ENCODE results near the gene MAPKBP1.
A peak's percentile ranks its signal among the peaks of the same experiment; 100 is the strongest.
"Not testable (repeated sequence)": the region's sequence is repeated elsewhere in the genome, so short reads cannot be mapped to it uniquely, and the experiment has no call there.

MAPKBP1 gene, protein sequence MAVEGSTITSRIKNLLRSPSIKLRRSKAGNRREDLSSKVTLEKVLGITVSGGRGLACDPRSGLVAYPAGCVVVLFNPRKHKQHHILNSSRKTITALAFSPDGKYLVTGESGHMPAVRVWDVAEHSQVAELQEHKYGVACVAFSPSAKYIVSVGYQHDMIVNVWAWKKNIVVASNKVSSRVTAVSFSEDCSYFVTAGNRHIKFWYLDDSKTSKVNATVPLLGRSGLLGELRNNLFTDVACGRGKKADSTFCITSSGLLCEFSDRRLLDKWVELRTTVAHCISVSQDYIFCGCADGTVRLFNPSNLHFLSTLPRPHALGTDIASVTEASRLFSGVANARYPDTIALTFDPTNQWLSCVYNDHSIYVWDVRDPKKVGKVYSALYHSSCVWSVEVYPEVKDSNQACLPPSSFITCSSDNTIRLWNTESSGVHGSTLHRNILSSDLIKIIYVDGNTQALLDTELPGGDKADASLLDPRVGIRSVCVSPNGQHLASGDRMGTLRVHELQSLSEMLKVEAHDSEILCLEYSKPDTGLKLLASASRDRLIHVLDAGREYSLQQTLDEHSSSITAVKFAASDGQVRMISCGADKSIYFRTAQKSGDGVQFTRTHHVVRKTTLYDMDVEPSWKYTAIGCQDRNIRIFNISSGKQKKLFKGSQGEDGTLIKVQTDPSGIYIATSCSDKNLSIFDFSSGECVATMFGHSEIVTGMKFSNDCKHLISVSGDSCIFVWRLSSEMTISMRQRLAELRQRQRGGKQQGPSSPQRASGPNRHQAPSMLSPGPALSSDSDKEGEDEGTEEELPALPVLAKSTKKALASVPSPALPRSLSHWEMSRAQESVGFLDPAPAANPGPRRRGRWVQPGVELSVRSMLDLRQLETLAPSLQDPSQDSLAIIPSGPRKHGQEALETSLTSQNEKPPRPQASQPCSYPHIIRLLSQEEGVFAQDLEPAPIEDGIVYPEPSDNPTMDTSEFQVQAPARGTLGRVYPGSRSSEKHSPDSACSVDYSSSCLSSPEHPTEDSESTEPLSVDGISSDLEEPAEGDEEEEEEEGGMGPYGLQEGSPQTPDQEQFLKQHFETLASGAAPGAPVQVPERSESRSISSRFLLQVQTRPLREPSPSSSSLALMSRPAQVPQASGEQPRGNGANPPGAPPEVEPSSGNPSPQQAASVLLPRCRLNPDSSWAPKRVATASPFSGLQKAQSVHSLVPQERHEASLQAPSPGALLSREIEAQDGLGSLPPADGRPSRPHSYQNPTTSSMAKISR (N-terminal part only)

DNA sequence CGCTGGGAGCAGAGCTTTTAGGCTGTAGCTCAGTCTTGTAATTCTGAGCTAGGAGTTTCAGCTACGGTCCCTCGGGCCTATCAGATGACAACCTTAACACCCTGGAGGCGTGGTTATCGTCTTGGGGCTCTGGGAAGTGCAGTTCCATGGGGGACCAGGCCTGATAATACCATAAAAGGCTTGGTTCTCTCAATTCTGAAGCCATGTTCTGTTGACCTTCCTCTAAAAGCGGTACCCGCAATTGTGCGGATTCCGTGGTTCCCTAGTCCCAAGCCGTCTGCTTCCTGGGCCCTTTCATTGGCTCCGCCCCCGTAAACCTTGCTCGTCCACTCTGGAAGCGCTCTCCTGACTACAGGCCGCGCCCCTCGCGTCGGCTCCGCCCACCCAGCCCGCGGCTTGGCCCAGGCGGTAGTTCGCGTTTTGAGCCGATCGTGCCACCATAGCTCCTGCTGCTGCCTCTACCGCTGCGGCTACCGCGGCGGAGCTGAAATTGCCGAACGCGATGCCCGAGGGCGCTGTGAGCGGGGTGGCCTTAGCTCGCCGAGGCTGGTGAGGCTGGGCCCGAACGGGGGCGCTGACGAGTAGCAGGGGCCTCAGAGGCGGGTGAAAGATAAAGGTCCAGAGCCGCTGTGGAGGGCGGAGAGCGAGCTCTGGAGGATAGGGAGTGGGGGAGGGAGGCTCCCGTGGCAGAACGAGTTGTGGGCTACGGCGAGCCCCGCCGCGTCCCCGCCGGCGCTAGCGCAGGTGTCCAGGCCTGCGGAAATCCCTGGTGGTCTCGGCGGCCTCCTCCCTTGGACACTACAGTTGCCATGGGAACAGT lies at the start of gene MAPKBP1:
Gene MAPKBP1, plus strand, starts transcription at position 423 of the 820 bp plus-strand sequence. CDS start 792 bp downstream, outside the sequence.
- DNase-seq, result peak; percentile 70

DNA sequence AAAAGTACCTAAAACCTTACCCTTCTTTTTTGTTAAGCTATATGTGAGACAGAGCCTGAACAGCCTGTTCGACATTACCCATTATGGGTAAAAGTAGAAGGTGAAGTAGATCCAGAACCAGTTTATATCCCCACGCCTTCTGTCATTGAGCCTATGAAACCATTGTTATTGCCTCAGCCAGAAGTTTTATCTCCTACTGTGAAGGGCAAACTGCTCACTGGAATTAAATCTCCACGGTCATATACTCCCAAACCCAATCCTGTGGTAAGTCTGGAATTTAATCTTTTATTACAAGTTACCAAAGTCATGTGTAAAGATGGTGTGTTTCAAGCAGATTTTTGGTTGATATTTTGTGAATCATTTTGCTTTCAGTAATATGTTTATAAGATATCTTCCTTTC lies 47.1 kb upstream of the MAPKBP1 start:
- DNase-seq, result no peak

DNA sequence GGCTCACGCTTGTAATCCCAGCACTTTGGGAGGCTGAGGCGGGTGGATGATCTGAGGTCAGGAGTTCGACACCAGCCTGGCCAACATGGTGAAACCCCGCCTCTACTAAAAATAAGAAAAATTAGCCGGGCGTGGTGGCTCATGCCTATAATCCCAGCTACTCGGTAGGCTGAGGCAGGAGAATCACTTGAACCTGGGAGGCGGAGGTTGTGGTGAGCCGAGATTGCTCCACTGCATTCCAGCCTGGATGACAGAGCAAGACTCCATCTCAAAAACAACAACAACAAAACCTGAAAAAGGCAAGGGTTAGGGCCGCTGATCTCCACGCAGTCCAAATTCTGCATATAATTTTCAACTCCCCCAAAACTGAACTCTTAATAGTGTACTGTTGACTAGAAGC lies 46.2 kb upstream of the MAPKBP1 start:
- not testable (repeated sequence) for DNase-seq

DNA sequence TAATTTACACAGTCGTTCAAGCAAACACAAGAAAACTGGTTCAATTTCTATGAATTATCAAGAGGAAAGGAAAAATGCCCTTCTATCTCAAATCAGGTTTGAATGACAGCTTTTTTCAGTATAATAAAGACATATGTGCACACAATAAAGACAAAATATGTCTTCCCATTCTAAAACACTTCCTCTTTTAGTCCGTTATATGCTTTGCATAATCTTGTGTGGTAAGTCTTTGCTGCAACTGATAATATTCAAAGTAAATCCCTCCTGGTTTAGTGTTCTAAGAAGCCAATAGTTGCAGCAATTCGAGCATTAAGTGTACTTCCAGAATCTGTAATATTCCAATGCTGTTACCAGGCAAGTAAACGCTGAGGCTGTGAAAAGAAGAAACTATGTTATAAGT lies 43.7 kb upstream of the MAPKBP1 start:
- DNase-seq, result no peak

DNA sequence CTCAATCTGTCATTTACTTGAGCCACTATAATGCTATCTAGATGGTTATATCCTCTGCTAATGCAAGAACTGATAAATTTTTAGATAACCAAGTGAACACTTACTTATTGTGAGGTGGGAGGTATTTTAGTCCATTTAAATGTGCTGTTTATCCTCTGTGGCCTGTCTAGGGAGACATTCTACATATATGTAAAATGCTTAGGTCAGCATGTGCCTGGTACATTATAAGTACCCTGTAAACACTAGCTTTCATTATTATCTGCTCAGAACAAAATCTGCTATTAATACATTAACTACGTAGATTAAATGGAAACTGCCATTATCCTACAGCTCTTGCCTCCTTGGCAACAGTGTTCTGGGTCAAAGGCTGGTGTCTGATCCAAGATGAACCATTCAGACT lies 41.8 kb upstream of the MAPKBP1 start:
- no peak for DNase-seq

DNA sequence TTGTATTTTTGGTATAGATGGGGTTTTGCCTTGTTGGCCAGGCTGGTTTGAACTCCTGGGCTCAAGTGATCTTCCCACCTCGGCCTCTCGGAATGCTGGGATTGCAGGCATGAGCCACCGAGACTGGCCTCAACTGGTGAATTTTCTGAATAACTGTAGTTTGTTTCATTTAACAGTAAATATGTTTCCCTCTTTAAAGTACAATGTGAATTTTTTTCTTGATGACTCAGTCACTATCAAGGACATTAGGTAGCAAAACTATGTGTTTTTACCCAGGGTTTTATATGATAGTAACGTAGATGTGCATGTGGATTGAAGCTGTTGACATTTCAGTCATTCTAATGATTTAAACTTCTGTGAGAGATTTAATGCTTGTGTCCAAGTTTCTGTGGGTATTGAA lies 40.2 kb upstream of the MAPKBP1 start:
- DNase-seq, result no peak

DNA sequence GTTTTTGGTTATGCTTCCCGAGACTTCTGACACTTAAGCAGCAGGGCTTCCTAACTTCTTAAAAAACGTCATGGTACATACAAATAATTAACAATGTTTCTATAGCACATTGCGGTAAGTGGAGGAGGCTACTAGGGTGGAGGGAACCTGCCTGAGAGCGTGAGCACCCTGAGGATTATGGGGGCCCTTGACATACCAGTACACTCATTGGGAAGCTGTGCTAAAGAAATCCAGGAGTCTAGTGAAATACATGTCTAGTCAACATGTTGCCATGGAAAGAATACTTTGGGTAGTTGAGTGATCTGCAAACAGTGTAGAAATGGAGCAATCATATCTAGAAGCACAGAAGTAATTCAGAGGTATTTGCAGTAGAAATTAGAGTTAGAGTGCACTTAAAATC lies 39.2 kb upstream of the MAPKBP1 start:
- no peak for DNase-seq

DNA sequence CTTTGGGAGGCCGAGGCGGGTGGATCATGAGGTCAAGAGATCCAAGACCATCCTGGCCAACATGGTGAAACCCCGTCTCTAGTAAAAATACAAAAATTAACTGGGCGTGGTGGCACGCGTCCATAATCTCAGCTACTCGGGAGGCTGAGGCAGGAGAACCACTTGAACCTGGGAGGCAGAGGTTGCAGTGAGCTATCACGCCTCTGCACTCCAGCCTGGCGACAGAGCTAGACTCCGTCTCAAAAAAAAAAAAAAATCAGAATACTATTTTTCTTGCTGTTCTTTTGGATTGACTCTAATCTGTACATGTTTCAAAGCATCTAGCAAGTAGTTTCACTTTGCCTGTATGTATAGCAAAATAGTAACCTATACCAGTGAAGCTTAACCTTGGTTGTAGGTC lies 38.8 kb upstream of the MAPKBP1 start:
- not testable (repeated sequence) for DNase-seq

DNA sequence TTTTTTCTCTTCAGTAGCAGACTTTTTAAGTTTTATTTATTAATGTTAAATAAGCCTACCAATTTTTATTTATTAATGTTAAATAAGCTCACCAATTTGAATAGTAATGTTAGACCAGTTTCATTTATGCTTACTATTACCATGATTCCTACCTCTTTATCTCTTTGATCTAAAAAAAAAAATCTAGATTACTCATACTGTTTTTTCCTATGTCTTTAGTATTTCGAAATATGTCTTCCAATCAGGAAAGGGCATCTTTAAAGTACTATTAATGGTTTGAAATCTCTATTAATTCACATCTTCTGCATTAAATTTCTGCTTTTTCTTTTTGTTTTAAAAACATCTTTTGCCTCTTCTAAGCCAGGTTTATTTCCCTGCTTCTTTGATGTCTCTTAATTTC lies 27.5 kb upstream of the MAPKBP1 start:
- DNase-seq, result no peak

DNA sequence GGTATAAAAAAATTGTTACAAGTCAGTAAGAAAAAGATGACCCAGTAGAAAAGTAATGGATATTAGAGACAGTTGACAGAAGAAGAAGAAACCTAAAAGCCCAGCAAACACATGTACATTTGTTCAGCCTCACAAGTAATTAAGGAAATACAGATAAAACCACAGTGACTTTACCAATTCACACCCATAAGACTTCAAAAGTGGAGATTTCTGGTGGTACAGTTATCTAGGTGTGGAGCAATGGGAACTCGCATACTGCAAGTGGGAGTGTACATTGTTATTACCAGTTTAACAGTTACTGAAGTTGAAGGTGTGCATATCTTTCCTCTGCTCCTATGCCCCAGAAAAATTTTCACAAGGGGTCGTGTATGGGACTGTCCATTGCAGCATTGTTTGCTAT lies 18.1 kb upstream of the MAPKBP1 start:
- DNase-seq, result no peak

DNA sequence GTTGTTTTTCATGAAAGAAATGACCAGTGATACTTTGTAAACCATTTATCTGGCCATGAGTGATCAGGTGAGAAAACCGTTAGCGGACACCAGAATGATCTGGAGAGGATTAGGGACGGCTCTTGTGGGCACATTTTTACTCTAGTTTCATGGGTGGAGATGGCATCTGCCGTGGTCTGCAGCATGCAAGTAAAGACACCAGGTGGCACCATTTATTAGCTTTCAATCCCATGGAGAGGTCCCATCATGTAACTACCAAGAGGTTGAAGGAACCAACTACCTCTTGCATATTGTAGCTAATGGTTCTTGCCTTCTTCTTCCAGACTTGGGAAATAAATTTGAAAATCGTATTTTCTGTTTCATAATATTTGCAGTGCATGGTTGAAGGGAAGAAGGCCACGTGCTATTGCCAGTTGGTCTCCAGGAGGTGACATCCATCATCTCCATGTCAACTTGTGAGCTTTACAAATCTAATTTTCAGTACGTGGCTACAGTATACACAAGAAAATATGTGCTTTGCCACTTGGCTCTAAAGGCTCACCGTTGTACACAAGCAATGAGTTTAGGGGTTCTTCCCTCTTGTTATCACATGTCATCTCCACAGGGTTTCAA lies 1.5 kb upstream of the MAPKBP1 start:
- DNase-seq, result peak; percentile 1

DNA sequence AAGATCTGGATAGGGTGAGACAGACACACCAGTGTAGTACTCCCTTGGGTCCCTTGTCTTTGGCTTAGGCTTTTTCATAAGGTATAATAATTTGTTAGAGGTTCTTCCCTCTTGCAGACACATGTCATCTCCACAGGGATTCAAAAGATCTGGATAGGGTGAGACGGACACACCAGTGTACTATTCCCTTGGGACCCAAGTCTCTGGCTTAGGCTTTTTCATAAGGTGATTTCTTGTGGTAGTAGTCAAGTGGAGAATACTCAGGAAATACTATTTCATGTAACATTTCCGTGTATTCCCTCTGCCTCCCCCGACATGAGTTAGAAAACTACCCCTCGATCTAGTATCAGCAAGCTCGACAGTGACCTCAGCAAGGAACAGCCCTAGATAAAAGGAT lies 954 bp upstream of the MAPKBP1 start:
- no peak for DNase-seq

DNA sequence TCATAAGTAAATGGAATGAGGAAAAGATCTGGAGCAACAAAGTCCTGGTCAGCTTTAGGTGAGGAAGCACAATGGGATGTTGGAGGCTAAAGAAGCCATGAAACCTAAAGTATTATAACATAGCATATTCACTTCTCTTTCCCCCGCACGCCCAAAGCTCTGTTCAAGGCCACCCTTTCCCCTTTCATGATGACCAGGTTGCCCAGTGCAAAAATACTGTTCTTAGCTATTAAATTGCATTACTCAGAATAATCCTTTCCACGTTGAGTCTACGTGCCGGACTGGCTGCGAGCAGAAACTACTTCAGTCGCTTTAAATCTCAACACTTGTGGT lies 589 bp upstream of the MAPKBP1 start:
- DNase-seq, result no peak

DNA sequence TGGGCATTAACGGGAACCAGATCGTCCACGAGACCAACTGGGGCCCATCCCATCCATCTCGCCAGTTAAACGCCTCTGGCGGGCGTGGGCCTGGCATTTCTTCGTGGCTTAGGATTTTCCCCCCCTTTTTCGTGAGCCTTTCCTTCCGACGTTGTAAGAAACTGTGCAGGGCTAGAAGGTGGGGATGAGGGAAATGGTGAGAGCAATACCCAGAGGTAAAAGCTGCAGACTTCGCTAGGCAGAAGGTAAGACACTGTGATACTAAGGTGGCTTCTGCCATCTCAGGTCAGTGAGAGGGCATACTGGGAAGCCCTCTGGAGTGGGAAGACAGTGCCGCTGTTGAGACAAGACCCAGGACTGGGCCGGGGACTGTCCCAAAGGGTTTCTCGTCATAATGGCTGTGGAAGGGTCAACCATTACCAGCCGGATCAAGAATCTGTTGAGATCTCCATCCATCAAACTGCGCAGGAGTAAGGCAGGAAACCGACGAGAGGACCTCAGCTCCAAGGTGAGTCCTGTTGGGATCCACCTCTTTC lies 666 bp downstream of the MAPKBP1 start:
- DNase-seq, result no peak

DNA sequence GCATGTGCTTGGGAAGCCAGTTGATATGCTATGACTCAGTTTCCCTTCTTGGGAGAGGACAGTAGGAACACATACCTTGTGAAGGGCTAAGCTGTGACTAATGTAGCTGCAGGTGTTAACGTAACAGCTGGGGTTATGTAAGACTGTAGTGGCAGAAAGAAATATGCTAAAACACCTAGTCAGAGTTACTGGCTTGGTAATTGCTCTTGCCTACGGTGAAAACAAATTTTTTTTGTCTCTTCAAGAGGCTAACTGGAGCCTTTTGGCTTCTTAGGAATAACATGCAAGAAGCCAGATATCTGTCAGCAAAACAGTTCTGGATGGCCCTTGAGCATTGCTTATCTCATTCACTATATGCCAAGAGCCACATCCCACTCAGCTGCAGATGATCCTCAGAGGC lies 1.4 kb downstream of the MAPKBP1 start:
- DNase-seq, result peak; percentile 5

DNA sequence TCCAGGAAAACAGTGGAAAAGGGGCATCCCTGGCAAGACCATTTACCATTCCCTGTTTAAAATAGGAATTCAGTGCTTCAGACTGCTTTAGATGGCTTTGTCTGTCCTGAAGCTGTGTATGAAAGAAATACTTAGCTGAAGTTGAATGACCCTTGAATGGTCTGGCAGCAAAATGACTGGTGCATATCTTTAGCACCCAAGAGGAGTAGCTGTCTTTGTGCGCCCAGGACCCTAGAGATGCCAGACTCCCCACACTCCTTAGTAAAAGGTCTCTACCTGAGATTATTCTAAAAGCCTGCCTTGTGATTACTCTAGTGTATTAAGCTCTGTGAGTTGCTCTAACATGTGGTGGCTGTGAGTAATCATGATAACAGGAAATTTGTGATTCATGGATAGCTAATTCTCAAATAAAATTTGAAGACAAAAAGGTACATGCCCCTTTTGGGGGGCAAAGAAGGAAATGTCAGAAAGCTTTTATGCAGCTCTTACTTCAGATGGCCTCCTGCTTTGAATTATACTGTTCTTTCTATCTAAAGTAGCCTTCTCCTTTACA lies 3.2 kb downstream of the MAPKBP1 start:
- DNase-seq, result peak; percentile 3

DNA sequence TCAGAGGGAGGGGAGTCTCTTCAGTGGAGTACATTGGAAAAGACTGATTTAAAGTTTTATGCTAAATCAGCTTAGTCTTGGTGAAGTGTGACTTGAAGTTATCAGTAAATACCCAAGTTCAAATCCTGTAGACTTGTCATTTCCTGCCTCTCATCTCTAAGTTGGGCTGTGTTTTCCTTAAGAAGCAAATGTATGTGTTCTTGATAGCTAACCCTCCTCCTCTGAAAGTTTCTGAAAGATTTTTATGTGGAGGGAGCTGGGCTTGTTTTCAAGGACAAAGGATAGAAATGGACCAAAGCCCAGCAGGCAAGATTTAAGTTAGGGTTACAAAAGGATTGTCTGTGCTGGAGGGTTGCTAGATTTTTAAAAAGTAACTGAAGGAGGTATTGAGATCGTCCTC lies 4.2 kb downstream of the MAPKBP1 start:
- DNase-seq, result no peak

DNA sequence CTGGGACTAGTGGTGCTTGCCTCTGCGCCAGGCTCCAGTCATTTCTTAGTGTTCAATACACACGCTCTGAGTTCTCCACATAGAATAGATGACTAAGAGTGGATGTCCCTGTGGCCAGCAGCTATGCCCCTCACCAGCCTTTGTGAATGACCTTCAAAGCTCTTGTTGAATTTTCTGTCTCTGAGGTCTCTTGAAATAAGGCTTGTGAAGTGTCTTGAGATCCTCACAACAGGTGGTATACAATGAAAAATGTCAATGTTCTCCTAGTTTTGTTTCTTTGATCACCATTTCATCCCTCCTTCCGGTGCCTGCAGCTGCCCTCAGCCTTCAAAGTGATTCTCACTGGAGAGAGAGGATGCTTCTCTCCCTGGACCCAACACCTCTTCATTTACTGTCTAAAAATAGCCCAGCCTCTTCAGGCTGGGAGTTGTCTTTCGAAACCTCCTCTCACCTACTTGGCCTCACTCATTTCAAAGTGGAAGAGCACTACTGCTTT lies 5.4 kb downstream of the MAPKBP1 start:
- no peak for DNase-seq

DNA sequence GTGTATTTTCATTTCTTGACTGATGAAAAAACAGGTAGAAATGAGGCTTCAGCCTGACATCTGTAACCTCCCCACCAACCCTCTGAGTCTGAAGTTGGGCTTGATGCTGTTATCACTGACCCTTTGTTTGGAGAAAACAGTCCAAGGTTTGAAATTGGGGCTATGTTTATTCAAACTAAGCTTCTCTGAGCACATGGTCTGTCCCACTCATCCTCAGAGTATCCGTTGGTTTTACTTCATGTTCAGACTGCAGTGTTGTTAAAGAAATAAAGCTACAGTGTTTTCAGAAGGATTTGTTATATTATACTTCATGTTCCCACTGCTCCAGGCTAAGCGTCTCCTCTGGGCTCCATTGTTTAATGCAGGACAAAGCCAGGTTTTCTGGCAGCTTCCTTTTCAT lies 6.0 kb downstream of the MAPKBP1 start:
- DNase-seq, result no peak

DNA sequence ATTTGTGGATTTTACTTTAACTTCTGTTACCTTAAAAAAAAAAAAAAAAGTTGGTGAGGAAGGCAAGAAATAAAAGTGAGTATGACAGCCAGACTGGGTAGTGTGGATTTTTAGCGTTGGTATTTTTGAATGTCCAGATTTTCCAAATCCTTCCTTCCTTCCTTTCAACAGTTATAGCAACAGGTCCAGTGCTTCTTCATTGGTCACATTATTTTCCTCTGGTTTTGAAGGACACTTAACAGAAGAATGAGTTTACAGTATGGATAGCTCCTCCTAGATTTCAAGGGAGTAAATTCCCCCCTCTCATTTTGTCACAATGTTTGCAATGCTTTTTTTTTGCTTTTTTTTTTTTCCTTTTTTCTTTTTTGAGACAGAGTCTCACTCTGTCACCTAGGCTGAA lies 6.4 kb downstream of the MAPKBP1 start:
- no peak for DNase-seq
